ENCODE results near the gene TSPAN3. TPM values are rescaled to one million over a fixed set of nuclear protein-coding genes. Genes with fewer than 3 reads are reported as not detected.

TSPAN3 gene
- polyA plus RNA-seq, 1 donor (not counting 4 experiments of a cell fraction or from before 2014, with no cell fraction given), result 181 TPM

DNA sequence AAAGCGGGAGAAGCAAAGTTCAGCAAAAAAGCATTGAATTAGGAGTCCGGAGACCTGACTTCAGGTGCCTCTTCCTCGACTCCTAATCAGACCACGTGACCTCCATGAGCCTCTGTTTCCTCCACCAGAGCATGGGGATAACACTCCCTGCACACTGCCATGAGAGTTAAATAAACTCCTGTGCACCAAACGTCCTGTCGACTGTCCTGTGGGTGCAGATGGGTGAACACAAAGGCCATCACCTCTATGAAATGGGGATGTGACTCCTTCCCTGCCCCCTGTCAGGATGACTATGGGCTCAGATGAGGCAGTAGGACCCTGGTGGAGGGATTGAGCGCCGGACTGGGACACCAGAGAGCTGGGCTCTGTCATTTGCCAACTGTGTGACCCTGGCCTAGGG, 13.5 kb upstream of the TSPAN3 start:
- Histone ChIP-seq H3K79me2 (ENCODE audit: control insufficient read depth, insufficient read depth, low read length) (no peaks in the 10 kb centered on the region), H3K9ac (ENCODE audit: control insufficient read depth, extremely low read depth, insufficient read depth, low read length) (no peak overlapping the region), H3K27ac (ENCODE audit: control insufficient read depth, insufficient read depth, low read length) (no peak overlapping the region), H3K27me3 (ENCODE audit: control insufficient read depth, extremely low read depth, insufficient read depth, low read length) (peaks cover 3% of the 10 kb centered on the region), H3K4me3 (ENCODE audit: control insufficient read depth in 2 of 3, extremely low read depth in 1 of 3, insufficient read depth in 2 of 3, low read depth in 1 of 3, low read length in 3 of 3) (no peak overlapping the region), H3K9me1 (ENCODE audit: control insufficient read depth, extremely low read depth, insufficient read depth, low read length) (no peaks in the 10 kb centered on the region), H3K4me2 (ENCODE audit: control insufficient read depth, extremely low read depth, insufficient read depth, low read depth, low read length) (no peak overlapping the region), H3K4me1 (ENCODE audit: control insufficient read depth, extremely low read depth, insufficient read depth, low read length) (no peaks in the 10 kb centered on the region), H4K20me1 (ENCODE audit: control insufficient read depth, extremely low read depth, insufficient read depth, low read length) (no peaks in the 10 kb centered on the region), H2AFZ (ENCODE audit: control insufficient read depth, low read length) (no peak overlapping the region), H3K9me3 (ENCODE audit: control insufficient read depth, low read depth, low read length) (no peaks in the 10 kb centered on the region), H3K36me3 (ENCODE audit: control insufficient read depth in 2 of 2, extremely low read depth in 1 of 2, insufficient read depth in 2 of 2, low read length in 2 of 2) (no peaks in the 10 kb centered on the region)
- FAIRE-seq (no peak), DNase-seq (ENCODE audit: low read depth, low spot score) (no peak)
- TF ChIP-seq, protein P1, sequence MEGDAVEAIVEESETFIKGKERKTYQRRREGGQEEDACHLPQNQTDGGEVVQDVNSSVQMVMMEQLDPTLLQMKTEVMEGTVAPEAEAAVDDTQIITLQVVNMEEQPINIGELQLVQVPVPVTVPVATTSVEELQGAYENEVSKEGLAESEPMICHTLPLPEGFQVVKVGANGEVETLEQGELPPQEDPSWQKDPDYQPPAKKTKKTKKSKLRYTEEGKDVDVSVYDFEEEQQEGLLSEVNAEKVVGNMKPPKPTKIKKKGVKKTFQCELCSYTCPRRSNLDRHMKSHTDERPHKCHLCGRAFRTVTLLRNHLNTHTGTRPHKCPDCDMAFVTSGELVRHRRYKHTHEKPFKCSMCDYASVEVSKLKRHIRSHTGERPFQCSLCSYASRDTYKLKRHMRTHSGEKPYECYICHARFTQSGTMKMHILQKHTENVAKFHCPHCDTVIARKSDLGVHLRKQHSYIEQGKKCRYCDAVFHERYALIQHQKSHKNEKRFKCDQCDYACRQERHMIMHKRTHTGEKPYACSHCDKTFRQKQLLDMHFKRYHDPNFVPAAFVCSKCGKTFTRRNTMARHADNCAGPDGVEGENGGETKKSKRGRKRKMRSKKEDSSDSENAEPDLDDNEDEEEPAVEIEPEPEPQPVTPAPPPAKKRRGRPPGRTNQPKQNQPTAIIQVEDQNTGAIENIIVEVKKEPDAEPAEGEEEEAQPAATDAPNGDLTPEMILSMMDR (optimal IDR thresholded peaks at IDR 0.05 in 1 of 3, IDR thresholded peaks at IDR 0.05 in 1 of 3, conservative IDR thresholded peaks at IDR 0.05 in 1 of 3; ENCODE audit: extremely low read depth in 1 of 3, insufficient read depth in 2 of 3, low read length in 3 of 3), result no peak
- no peak for TF ChIP-seq EZH2 (IDR thresholded peaks at IDR 0.05; ENCODE audit: low read length)
- dilution Hi-C loops (cut with MboI; ENCODE audit: extremely low pct_ligation_motif_present, low sequenced_read_pairs), result no loop called here

DNA sequence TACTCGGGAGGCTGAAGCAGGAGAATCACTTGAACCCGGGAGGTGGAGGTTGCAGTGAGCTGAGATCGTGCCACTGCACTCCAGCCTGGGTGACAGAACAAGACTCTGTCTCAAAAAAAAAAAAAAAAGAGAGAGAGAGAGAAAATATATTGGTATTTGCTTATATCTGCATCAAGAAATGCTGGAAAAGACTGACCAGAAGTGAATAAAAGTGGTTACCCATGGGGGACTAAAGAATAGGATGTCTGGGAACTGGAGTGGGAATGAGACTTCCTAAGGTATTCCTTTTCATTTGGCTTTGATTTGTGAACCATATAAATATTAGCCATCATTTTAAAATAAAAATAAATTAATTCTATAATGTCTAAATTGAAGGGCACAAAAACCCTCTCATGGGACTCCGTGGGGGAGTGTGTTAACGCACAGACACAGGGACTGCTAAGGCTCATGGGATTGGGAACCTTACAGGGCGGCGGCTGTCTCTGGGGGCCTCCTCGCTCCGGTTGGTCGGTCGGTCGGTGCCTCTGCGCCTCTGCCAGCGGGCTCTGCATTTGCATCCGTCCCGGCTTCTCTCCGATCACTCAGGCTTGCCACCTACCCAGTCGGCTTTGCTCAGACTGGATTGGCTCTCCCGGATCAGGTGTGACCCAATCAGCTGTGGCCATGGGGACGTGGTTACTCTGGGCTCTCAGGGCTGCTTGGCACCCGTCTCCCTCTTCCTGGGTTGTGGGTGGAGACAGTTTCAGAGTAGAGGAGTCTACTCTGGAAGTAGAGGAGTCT, 12.7 kb upstream of the TSPAN3 start:
- H3K9me3 ChIP-seq (ENCODE audit: control insufficient read depth, low read depth, low read length), result no peaks in the 10 kb centered on the region
- no peaks in the 10 kb centered on the region for H3K36me3 ChIP-seq (ENCODE audit: control insufficient read depth in 2 of 2, extremely low read depth in 1 of 2, insufficient read depth in 2 of 2, low read length in 2 of 2)
- peak overlapping the region; percentile 78 for H2AFZ ChIP-seq (ENCODE audit: control insufficient read depth, low read length)
- peak overlapping the region in 2 of 3 experiments; percentile 35 to 54 for H3K4me3 ChIP-seq (ENCODE audit: control insufficient read depth in 2 of 3, extremely low read depth in 1 of 3, insufficient read depth in 2 of 3, low read depth in 1 of 3, low read length in 3 of 3)
- dilution Hi-C loops (cut with MboI; ENCODE audit: extremely low pct_ligation_motif_present, low sequenced_read_pairs), result no loop called here
- H3K4me2 ChIP-seq (ENCODE audit: control insufficient read depth, extremely low read depth, insufficient read depth, low read depth, low read length), result peak overlapping the region; percentile 45
- FAIRE-seq (peak; percentile 32), DNase-seq (ENCODE audit: low read depth, low spot score) (peak; percentile 56)
- H3K9me1 ChIP-seq (ENCODE audit: control insufficient read depth, extremely low read depth, insufficient read depth, low read length), result no peaks in the 10 kb centered on the region
- H3K9ac ChIP-seq (ENCODE audit: control insufficient read depth, extremely low read depth, insufficient read depth, low read length), result peak overlapping the region; percentile 15
- TF ChIP-seq EZH2 (IDR thresholded peaks at IDR 0.05; ENCODE audit: low read length), result no peak
- TF ChIP-seq, protein P1 (optimal IDR thresholded peaks at IDR 0.05 in 1 of 3, IDR thresholded peaks at IDR 0.05 in 1 of 3, conservative IDR thresholded peaks at IDR 0.05 in 1 of 3; ENCODE audit: extremely low read depth in 1 of 3, insufficient read depth in 2 of 3, low read length in 3 of 3), result no peak
- H3K79me2 ChIP-seq (ENCODE audit: control insufficient read depth, insufficient read depth, low read length), result no peaks in the 10 kb centered on the region
- H3K27me3 ChIP-seq (ENCODE audit: control insufficient read depth, extremely low read depth, insufficient read depth, low read length), result peaks cover 3% of the 10 kb centered on the region
- no peak overlapping the region for H3K27ac ChIP-seq (ENCODE audit: control insufficient read depth, insufficient read depth, low read length)
- H3K4me1 ChIP-seq (ENCODE audit: control insufficient read depth, extremely low read depth, insufficient read depth, low read length), result no peaks in the 10 kb centered on the region
- H4K20me1 ChIP-seq (ENCODE audit: control insufficient read depth, extremely low read depth, insufficient read depth, low read length), result no peaks in the 10 kb centered on the region

Measured in keratinocyte (primary cell).